ENCODE data around the gene BRD9. TPM values are rescaled to one million over a fixed set of nuclear protein-coding genes. Genes with fewer than 3 reads are reported as not detected.
"Not testable (repeated sequence)": the region's sequence is repeated elsewhere in the genome, so short reads cannot be mapped to it uniquely, and the experiment has no call there.

BRD9 gene
- total RNA-seq, 4 donors from 2014 or later = 20.3 to 28.8 (median 22.2) TPM

DNA sequence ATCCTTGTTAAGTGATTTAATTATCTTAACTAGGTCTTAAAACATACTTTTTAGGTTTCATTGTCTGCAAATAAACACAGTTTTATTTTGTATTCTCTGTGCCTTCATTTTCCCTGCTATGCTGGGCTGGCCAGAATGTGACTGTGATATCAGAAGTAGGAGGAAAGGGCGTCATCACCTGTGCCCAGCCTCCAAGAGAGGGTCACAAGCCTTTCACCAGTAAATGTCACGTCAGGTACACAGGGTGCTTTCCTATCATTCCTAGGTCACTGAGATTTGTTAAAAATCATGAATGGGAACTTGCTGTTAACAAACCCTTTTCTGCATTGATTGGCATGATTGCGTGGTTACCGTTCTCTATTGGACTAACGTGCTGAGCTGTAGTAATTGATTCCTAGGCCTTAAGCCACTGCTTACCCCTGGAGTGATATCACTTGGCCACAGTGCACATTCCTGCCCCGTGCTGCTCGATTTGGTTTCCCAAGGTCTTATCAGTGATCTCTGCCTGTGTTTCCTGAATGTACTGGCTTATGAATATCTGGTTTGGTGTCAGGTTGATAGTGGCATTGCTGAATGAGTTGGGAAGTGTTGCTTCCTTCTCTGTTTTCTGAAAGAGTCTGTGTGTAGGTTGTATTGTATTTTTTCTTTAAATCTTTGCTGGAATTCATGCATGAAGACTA is 56.5 kb downstream of the BRD9 start:
- H3K27me3 ChIP-seq; H3K4me1 ChIP-seq; H3K9me3 ChIP-seq; in situ Hi-C loops (cut with MboI; ENCODE audit: low sequenced_read_pairs in 4 of 4); intact Hi-C loops (cut with DNase I; ENCODE audit: low total_unique reads); H3K27ac ChIP-seq; H3K36me3 ChIP-seq; ATAC-seq; DNase-seq; H3K4me3 ChIP-seq: not testable (repeated sequence)

DNA sequence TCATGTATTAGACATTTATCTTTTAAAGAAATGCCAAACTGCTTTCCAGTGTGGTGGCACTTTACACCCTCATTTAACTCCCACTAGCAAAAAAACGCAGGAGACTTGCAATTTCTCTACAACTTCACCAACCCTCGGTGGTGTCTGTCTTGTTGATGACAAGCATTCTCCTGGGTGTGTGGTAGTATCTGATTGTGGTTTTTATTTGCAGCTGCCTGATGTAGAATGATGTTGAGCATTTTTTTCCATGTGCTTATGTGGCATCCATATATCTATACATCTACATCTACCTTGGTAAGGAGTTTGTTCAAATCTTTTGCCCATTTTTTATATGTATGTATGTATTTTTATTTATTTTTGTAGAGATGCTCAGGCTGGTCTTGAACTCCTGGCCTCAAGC is 58.6 kb downstream of the BRD9 start:
- DNase-seq; H3K27ac ChIP-seq; H3K4me3 ChIP-seq; H3K27me3 ChIP-seq; ATAC-seq; H3K36me3 ChIP-seq; in situ Hi-C loops (cut with MboI; ENCODE audit: low sequenced_read_pairs in 4 of 4); H3K9me3 ChIP-seq; H3K4me1 ChIP-seq; intact Hi-C loops (cut with DNase I; ENCODE audit: low total_unique reads): not testable (repeated sequence)

DNA sequence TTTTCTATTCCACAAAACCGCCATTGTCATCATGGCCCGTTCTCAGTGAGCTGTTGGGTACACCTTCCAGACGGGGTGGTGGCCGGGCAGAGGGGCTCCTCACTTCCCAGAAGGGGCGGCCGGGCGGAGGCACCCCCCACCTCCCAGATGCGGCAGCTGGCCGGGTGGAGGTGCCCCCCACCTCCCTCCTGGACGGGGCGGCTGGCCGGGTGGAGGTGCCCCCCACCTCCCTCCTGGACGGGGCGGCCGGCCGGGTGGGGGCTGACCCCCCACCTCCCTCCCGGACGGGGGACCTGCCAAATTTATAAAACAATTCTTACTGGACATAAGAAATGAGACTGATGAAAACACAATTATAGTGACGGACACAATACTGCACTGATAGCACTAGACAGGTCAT is 64.4 kb downstream of the BRD9 start:
- ATAC-seq; H3K4me3 ChIP-seq; H3K4me1 ChIP-seq; DNase-seq; intact Hi-C loops (cut with DNase I; ENCODE audit: low total_unique reads); in situ Hi-C loops (cut with MboI; ENCODE audit: low sequenced_read_pairs in 4 of 4); H3K27me3 ChIP-seq; H3K27ac ChIP-seq; H3K36me3 ChIP-seq; H3K9me3 ChIP-seq: not testable (repeated sequence)

DNA sequence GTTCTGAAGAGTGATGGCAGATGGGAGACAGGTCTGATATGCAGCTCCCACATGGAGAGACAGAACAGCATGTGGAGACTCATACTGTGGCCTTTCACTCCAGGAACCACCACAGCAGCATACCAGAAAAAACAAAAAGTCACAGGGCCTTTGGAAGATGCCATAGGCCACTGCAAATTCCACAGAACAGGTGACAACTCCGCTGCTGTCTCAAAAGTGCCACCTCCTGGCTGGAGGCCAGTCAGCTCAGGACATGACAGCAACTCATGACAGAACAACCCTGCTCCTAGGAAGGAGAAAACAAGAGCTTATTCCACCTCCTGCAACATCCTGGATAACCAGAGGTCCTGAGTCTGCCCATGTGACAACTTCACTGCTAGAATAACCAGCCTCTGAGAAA is 67.1 kb downstream of the BRD9 start:
- intact Hi-C loops (cut with DNase I; ENCODE audit: low total_unique reads); H3K36me3 ChIP-seq; H3K4me3 ChIP-seq; in situ Hi-C loops (cut with MboI; ENCODE audit: low sequenced_read_pairs in 4 of 4); H3K9me3 ChIP-seq; H3K27ac ChIP-seq; H3K4me1 ChIP-seq; H3K27me3 ChIP-seq; DNase-seq; ATAC-seq: not testable (repeated sequence)

DNA sequence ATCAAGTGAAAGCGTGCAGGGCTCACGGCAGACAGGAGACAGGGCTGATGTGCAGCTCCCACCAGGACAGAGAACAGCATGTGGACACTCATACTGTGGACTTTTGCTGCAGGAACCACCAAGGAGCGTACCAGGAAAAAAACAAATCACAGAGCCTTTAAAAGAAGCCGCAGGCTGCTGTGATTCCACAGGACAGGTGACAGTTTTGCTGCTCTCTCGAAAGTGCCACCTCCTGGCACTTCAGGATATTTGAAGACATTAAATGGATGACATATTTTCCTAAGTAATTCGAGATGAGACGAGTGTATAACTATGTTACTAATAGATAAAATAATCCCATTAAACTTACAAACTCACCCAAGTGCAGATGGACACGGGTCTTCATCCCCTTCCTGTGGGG is 71.1 kb downstream of the BRD9 start:
- in situ Hi-C loops (cut with MboI; ENCODE audit: low sequenced_read_pairs in 4 of 4) (no loop called here), intact Hi-C loops (cut with DNase I; ENCODE audit: low total_unique reads) (no loop called here)
- TF ChIP-seq, protein P1, sequence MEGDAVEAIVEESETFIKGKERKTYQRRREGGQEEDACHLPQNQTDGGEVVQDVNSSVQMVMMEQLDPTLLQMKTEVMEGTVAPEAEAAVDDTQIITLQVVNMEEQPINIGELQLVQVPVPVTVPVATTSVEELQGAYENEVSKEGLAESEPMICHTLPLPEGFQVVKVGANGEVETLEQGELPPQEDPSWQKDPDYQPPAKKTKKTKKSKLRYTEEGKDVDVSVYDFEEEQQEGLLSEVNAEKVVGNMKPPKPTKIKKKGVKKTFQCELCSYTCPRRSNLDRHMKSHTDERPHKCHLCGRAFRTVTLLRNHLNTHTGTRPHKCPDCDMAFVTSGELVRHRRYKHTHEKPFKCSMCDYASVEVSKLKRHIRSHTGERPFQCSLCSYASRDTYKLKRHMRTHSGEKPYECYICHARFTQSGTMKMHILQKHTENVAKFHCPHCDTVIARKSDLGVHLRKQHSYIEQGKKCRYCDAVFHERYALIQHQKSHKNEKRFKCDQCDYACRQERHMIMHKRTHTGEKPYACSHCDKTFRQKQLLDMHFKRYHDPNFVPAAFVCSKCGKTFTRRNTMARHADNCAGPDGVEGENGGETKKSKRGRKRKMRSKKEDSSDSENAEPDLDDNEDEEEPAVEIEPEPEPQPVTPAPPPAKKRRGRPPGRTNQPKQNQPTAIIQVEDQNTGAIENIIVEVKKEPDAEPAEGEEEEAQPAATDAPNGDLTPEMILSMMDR (IDR thresholded peaks at IDR 0.05 in 4 of 5, conservative IDR thresholded peaks at IDR 0.05 in 1 of 5) = no peak
- no peak for TF ChIP-seq POLR2A (IDR thresholded peaks at IDR 0.05)
- H3K9me3 ChIP-seq = no peaks in the 10 kb centered on the region
- no peaks in the 10 kb centered on the region for H3K27me3 ChIP-seq
- no peak for DNase-seq
- H3K27ac ChIP-seq = no peak overlapping the region
- H3K4me3 ChIP-seq = no peak overlapping the region
- no peaks in the 10 kb centered on the region for H3K36me3 ChIP-seq
- H3K4me1 ChIP-seq = no peaks in the 10 kb centered on the region
- no peak for ATAC-seq

DNA sequence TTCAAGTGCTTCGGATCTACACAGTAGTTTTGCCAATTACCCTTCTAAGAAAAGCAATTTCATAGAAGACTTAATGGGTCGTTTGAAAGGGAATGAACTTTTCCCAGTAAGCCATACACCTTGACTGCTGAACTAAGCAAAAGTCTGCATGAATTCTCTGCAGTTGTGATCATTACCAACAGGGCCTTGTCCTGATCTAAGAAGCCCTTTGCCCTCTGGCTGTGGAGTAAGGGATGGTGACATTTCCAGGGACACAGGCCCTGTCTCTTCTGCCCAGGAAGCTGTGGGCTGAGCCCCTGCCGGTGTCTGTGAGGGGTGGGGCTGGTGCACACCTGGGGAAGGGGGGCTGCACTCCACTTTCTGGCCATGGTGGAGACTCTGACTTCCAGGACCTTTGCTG is 72.4 kb downstream of the BRD9 start:
- H3K27ac ChIP-seq = no peak overlapping the region
- no peaks in the 10 kb centered on the region for H3K9me3 ChIP-seq
- intact Hi-C loops (cut with DNase I; ENCODE audit: low total_unique reads) (no loop called here), in situ Hi-C loops (cut with MboI; ENCODE audit: low sequenced_read_pairs in 4 of 4) (no loop called here)
- H3K36me3 ChIP-seq = no peaks in the 10 kb centered on the region
- H3K4me1 ChIP-seq = no peaks in the 10 kb centered on the region
- H3K27me3 ChIP-seq = no peaks in the 10 kb centered on the region
- no peak for ATAC-seq
- DNase-seq = no peak
- TF ChIP-seq, protein P1 (IDR thresholded peaks at IDR 0.05 in 4 of 5, conservative IDR thresholded peaks at IDR 0.05 in 1 of 5) = no peak
- TF ChIP-seq POLR2A (IDR thresholded peaks at IDR 0.05) = no peak
- no peak overlapping the region for H3K4me3 ChIP-seq

DNA sequence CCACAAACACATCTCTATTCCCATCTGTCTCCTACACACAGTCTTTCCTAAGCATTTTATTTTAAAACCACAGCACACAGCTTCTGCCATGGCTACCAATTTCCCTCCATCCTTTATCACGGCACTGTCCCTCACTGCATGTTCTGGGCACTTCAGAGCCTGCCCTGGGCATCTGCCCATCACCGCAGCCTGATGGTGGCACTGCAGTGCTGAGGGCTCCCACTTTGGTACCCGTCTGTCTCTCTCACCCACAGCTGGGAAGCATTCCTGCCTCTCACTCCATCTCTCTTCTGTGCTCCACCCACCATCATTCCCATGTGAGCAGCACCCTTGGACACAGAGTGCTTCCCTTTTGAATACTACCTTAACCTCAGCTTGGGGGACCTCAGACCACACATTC is 73.5 kb downstream of the BRD9 start:
- DNase-seq (no peak), ATAC-seq (no peak)
- Histone ChIP-seq H3K27me3 (no peaks in the 10 kb centered on the region), H3K9me3 (no peaks in the 10 kb centered on the region), H3K27ac (no peak overlapping the region), H3K4me3 (no peak overlapping the region), H3K4me1 (no peaks in the 10 kb centered on the region), H3K36me3 (no peaks in the 10 kb centered on the region)
- in situ Hi-C loops (cut with MboI; ENCODE audit: low sequenced_read_pairs in 4 of 4) = no loop called here
- intact Hi-C loops (cut with DNase I; ENCODE audit: low total_unique reads) = no loop called here
- TF ChIP-seq, protein P1 (IDR thresholded peaks at IDR 0.05 in 4 of 5, conservative IDR thresholded peaks at IDR 0.05 in 1 of 5) = no peak
- no peak for TF ChIP-seq POLR2A (IDR thresholded peaks at IDR 0.05)
